ENCODE results near the gene CCDC106. TPM values are rescaled to one million over a fixed set of nuclear protein-coding genes. Genes with fewer than 3 reads are reported as not detected.
A peak's percentile ranks its signal among the peaks of the same experiment; 100 is the strongest.

CCDC106 gene
- total and polyA plus RNA-seq, 4 donors, result 7.2 to 19.0 (median 10.5) TPM

- H3K27ac ChIP-seq (ENCODE audit: low read depth in 1 of 2, low read length in 2 of 2), result no peak overlapping the region
- H3K9me3 ChIP-seq (ENCODE audit: control insufficient read depth, low read length), result no peaks in the 10 kb centered on the region
- no peaks in the 10 kb centered on the region for H3K4me1 ChIP-seq (ENCODE audit: control insufficient read depth in 1 of 2, insufficient read depth in 2 of 2, low read length in 2 of 2)
- H3K4me3 ChIP-seq (ENCODE audit: low read length in 2 of 2), result no peak overlapping the region
- WGBS, 2 donors, result 87 to 88% methylated on average over 29 of the region's 29 CpGs
- intact Hi-C loops (cut with DNase I), result no loop called here
- ATAC-seq (ENCODE audit: low FRiP score) (no peak), DNase-seq (peak; percentile 36 to 39)
- H3K36me3 ChIP-seq (ENCODE audit: control insufficient read depth in 1 of 2, insufficient read depth in 2 of 2, low read length in 1 of 2), result peaks cover 0 to 18% of the 10 kb centered on the region in 2 donors
- no peaks in the 10 kb centered on the region for H3K27me3 ChIP-seq (ENCODE audit: control insufficient read depth in 1 of 2, insufficient read depth in 2 of 2, low read length in 1 of 2)
Measured at GRCh38 chr19:55686311-55687050, 38.5 kb downstream of the CCDC106 start.

- peaks cover 0 to 19% of the 10 kb centered on the region in 2 donors for H3K36me3 ChIP-seq (ENCODE audit: control insufficient read depth in 1 of 2, insufficient read depth in 2 of 2, low read length in 1 of 2)
- no peak for ATAC-seq (ENCODE audit: low FRiP score)
- intact Hi-C loops (cut with DNase I), result no loop called here
- H3K4me1 ChIP-seq (ENCODE audit: control insufficient read depth in 1 of 2, insufficient read depth in 2 of 2, low read length in 2 of 2), result no peaks in the 10 kb centered on the region
- no peak overlapping the region for H3K4me3 ChIP-seq (ENCODE audit: low read length in 2 of 2)
- peak; percentile 40 to 70 for DNase-seq
- H3K27ac ChIP-seq (ENCODE audit: low read depth in 1 of 2, low read length in 2 of 2), result no peak overlapping the region
- 90 to 91% methylated on average over 22 of the region's 22 CpGs for WGBS, 2 donors
- no peaks in the 10 kb centered on the region for H3K27me3 ChIP-seq (ENCODE audit: control insufficient read depth in 1 of 2, insufficient read depth in 2 of 2, low read length in 1 of 2)
- no peaks in the 10 kb centered on the region for H3K9me3 ChIP-seq (ENCODE audit: control insufficient read depth, low read length)
Measured at GRCh38 chr19:55687281-55688201, 39.5 kb downstream of the CCDC106 start.

GRCh38 chr19:55688422-55689218 is 40.6 kb downstream of the CCDC106 start:
- peak; percentile 33 to 61 for DNase-seq
- 78 to 79% methylated on average over 27 of the region's 27 CpGs for WGBS, 2 donors

GRCh38 chr19:55689411-55690108 is 41.5 kb downstream of the CCDC106 start:
- no peaks in the 10 kb centered on the region for H3K27me3 ChIP-seq (ENCODE audit: control insufficient read depth in 1 of 2, insufficient read depth in 2 of 2, low read length in 1 of 2)
- DNase-seq, result peak; percentile 33 to 70
- H3K27ac ChIP-seq (ENCODE audit: low read depth in 1 of 2, low read length in 2 of 2), result no peak overlapping the region
- intact Hi-C loops (cut with DNase I), result no loop called here
- ATAC-seq (ENCODE audit: low FRiP score), result no peak
- no peak overlapping the region for H3K4me3 ChIP-seq (ENCODE audit: low read length in 2 of 2)
- no peaks in the 10 kb centered on the region for H3K4me1 ChIP-seq (ENCODE audit: control insufficient read depth in 1 of 2, insufficient read depth in 2 of 2, low read length in 2 of 2)
- no peaks in the 10 kb centered on the region for H3K9me3 ChIP-seq (ENCODE audit: control insufficient read depth, low read length)
- peaks cover 0 to 19% of the 10 kb centered on the region in 2 donors for H3K36me3 ChIP-seq (ENCODE audit: control insufficient read depth in 1 of 2, insufficient read depth in 2 of 2, low read length in 1 of 2)
- 92 to 93% methylated on average over 35 of the region's 35 CpGs for WGBS, 2 donors

More at GRCh38 chr19:55688422-55689218, 40.6 kb downstream of the CCDC106 start:
- no peak for ATAC-seq (ENCODE audit: low FRiP score)
- H3K4me3 ChIP-seq (ENCODE audit: low read length in 2 of 2), result no peak overlapping the region
- intact Hi-C loops (cut with DNase I), result no loop called here
- H3K27ac ChIP-seq (ENCODE audit: low read depth in 1 of 2, low read length in 2 of 2), result no peak overlapping the region
- H3K36me3 ChIP-seq (ENCODE audit: control insufficient read depth in 1 of 2, insufficient read depth in 2 of 2, low read length in 1 of 2), result peaks cover 0 to 19% of the 10 kb centered on the region in 2 donors
- no peaks in the 10 kb centered on the region for H3K27me3 ChIP-seq (ENCODE audit: control insufficient read depth in 1 of 2, insufficient read depth in 2 of 2, low read length in 1 of 2)
- no peaks in the 10 kb centered on the region for H3K9me3 ChIP-seq (ENCODE audit: control insufficient read depth, low read length)
- no peaks in the 10 kb centered on the region for H3K4me1 ChIP-seq (ENCODE audit: control insufficient read depth in 1 of 2, insufficient read depth in 2 of 2, low read length in 2 of 2)

- H3K4me3 ChIP-seq (ENCODE audit: low read length in 2 of 2), result no peak overlapping the region
- intact Hi-C loops (cut with DNase I), result no loop called here
- H3K27ac ChIP-seq (ENCODE audit: low read depth in 1 of 2, low read length in 2 of 2), result no peak overlapping the region
- DNase-seq (no peak), ATAC-seq (ENCODE audit: low FRiP score) (no peak)
- no peaks in the 10 kb centered on the region for H3K9me3 ChIP-seq (ENCODE audit: control insufficient read depth, low read length)
- 92 to 94% methylated on average over 25 of the region's 25 CpGs for whole genome bisulfite sequencing, 2 donors
- H3K27me3 ChIP-seq (ENCODE audit: control insufficient read depth in 1 of 2, insufficient read depth in 2 of 2, low read length in 1 of 2), result no peaks in the 10 kb centered on the region
- no peaks in the 10 kb centered on the region for H3K4me1 ChIP-seq (ENCODE audit: control insufficient read depth in 1 of 2, insufficient read depth in 2 of 2, low read length in 2 of 2)
- H3K36me3 ChIP-seq (ENCODE audit: control insufficient read depth in 1 of 2, insufficient read depth in 2 of 2, low read length in 1 of 2), result peaks cover 3 to 19% of the 10 kb centered on the region in 2 donors
Measured at GRCh38 chr19:55690109-55690768, 42.2 kb downstream of the CCDC106 start.

GRCh38 chr19:55690769-55691545 is 42.9 kb downstream of the CCDC106 start:
- Histone ChIP-seq H3K27me3 (ENCODE audit: control insufficient read depth in 1 of 2, insufficient read depth in 2 of 2, low read length in 1 of 2) (no peaks in the 10 kb centered on the region), H3K4me3 (ENCODE audit: low read length in 2 of 2) (no peak overlapping the region), H3K36me3 (ENCODE audit: control insufficient read depth in 1 of 2, insufficient read depth in 2 of 2, low read length in 1 of 2) (peaks cover 5 to 19% of the 10 kb centered on the region in 2 donors), H3K27ac (ENCODE audit: low read depth in 1 of 2, low read length in 2 of 2) (no peak overlapping the region), H3K4me1 (ENCODE audit: control insufficient read depth in 1 of 2, insufficient read depth in 2 of 2, low read length in 2 of 2) (no peaks in the 10 kb centered on the region), H3K9me3 (ENCODE audit: control insufficient read depth, low read length) (no peaks in the 10 kb centered on the region)
- intact Hi-C loops (cut with DNase I), result no loop called here
- ATAC-seq (ENCODE audit: low FRiP score), result no peak
- DNase-seq, result peak in 1 of 2 donors; percentile 65
- WGBS, 2 donors, result 93% methylated on average over 31 of the region's 31 CpGs

Measured in aorta (tissue), 5 donors.